HG03280 (cell line): ENCODE data around the gene SP140.
"Not testable (repeated sequence)": the region's sequence is repeated elsewhere in the genome, so short reads cannot be mapped to it uniquely, and the experiment has no call there.

Source experiments
- ATAC-seq: cut with Tn5 transposase; IDR thresholded peaks from one replicate; pipeline ENCODE4 v1.9.1; 2021; ENCODE audit warnings: mild to moderate bottlenecking, moderate library complexity; ENCODE audit not compliant: unreplicated experiment

SP140 gene

DNA sequence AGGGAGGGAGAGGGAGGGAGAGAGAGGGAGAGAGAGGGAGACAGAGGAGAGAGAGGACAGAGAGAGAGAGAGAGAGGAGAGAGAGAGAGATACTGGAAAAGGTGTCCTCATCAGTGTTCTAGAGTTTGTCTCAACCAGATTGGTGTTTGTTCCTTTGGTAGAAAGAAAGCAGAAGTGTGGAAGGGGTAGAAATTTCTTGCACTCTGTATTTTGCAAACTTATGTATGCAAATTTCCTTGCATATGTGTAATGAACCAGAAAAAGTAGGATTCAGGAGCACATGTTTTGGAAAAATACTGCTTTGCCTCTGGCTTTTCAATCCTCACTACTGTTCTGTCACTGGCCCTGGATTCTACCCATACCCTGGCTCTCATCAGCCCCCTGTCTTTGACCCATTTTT is 1.1 kb upstream of the SP140 start:
- ATAC-seq: no peak

DNA sequence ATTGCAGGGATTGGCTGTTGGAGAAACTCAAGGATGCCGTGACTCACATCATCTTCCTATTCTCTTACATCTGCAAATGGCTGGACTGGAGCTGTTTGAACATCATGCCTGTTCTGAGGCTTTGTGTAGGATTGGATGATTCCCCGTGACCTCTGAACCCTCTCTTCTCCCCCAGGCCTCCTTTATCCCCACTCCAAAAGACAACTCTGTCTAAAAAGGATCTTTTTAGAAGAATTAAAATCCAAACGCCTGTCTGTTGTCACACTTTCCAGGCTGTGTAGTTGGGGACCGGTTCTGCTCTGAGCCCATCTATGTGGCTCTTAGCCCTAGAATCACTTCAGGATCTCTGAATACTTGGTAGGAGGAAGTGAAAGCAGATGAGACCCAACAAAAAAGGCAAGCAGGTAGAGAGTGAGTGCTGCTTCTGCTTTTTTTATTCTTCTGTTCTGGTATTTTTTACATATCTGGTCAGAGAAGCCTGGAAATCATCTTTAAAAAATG is 565 bp downstream of the SP140 start:
- ATAC-seq: peak; percentile 67

DNA sequence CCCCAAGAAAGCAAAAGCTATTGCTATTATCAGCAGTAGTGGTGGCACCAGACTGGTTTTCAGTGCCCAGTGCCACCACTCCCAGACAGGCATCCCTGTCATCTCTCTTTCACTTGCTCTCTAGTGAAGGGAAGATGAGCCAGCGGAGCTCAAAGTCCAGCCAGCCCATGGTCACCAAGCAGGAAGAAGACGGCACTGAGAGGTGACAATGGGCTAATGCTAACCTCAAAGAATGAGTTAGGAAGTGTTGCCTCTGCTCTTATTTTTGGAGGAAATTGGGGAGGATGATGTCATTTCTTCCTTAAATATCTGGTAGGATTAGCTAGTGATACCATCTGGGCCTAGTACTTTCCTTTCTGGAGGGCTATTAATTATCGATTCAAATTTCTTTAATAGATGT is 1.7 kb downstream of the SP140 start:
- no peak for ATAC-seq

DNA sequence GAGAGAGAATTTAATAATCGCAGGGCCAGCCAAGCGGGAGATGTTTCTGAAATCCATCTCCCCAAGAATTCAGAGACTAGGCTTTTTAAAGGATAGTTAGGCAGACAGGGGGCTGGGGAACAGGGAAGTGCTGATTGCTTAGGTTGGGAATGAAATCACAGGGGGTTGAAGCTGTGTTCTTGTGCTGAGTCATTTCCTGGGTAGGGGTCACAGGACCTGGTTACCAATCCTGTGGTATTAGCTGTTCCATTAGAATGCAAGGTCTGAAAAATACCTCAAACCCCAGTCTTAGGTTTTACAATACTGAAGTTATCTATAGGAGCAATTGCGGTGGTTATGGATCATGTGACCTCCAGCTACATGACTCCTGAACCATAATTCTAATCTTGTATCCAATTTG is 4.6 kb downstream of the SP140 start:
- no peak for ATAC-seq

DNA sequence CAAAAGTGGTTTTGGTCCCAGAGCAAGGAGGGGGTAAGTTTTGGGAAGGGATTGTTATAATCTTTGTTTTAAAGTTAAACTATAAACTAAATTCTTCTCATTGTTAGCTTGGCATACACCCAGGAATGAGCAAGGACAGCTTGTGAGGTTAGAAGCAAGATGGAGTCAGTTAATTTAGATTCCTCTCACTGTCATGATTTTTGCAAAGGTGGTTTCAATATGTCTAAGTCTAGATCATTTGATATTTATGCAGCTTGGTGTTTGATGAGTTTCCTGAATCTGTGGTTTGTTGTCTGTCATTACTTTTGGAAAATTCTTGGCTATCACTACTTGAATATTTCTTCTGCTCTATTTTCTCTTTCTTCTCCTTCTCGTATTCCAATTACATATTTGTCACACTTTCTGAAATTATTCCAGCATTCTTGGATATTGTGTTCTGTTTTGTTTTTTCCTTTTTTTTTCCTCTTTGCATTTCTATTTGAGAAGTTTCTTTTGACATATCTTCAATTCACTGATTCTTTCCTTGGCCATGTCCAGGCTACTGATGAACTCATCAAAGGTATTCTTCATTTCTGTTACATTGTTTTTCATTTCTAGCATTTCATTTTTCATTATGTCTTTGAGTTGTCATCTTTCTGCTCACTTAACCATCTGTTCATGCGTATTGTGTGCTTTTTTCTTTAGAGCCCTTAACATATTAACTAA is 5.1 kb downstream of the SP140 start:
- ATAC-seq: no peak

DNA sequence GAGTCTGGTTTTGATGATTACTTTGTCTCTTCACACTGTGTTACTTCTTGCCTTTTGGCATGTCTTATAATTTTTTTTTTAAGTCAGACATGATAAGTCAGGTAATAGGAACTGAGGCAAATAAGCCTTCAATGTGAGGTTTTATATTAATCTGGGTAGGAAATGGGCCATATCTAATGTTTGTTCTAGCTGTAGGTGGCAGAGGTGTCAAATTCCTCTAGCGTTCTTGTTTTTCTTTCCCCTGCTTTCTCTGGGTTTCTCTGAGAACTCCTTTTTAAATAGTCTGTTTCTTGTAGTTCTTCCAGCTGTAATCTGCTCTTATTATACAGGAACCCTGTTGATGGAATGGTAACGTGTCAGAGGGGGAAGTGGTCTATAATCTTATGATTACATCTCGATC is 5.7 kb downstream of the SP140 start:
- no peak for ATAC-seq

DNA sequence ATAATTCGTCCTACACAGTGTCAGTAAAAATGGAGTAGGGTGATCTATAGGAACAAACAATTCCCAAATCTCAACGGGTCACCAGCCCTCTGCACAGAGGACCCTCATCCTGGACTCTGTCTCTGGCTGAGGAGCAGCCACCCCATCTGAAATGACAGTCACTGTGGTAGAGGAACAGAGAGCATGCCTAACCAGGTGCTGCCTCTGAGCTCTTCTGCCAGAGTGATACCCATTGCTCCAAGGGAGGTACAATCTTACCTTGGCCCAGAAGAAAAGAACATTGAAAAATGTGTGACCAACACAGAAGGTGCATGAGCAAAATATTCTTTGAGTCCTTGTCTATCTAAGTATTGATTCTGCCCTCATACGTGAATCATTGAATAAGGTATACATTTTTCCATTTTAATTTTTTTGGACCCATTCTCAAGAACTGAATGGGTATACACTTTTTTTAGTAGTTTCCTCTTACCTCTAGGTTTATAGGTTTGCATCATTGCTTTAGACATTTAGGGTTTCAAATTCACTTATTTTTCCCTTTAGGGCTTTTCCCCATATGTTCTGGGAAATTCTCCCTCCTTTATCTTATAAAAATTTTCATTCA is 8.7 kb downstream of the SP140 start:
- no peak for ATAC-seq

DNA sequence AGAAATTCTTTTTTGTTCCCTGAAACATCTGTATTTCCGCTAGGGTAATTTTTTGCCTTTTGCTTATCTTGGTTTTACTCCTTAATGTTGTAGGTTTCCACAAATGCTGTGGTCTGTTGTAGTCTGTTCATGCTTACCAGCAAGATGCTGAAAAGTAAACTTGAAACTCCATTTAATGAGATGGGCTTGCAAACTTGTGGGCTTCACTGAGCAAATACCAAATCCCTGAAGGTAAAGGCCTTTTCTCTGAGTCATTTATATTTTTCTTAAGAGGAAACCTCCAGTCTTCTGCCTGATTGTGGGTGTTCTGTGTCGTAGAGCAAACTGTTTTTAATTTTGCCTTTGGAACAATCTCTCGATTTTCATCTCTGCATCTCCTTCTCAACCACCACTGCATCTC is 9.3 kb downstream of the SP140 start:
- no peak for ATAC-seq

DNA sequence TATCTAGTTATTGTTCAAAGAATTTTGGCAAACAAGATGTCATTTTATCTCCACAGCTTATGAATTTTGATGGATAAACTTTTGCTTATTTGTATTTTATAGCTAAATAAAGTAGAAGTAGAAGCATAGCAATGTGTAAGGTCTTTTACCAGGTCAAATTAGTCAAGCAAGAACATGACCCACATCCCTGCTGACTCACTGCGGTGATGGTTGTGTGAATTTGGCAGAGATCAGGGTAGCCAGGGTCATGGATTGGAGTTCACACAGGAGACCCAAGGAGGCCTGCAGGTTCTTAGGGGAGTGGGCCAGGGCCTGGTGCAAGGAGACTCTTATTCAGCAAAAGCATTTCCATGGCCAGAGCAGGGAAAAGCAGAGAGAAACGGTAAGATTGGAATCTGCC is 18.7 kb downstream of the SP140 start:
- ATAC-seq: no peak

DNA sequence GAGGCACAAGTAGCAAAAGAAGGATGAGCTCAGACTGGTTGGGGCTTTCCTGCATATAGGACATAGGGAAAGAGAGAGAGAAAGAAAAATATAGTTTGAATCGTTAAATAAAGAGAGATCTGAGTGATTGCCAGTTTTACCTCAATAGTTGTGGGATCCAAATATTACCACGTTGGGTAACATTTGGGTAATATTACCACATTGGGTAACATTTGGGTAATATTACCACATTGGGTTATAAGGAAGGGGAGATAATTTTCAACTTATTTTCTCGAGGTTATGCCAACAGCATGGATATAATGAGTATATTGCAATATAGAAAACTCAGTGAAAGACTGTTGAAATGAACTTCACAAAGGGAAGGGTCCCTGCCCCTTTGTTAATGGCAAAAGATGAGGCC is 20.7 kb downstream of the SP140 start:
- ATAC-seq: no peak

DNA sequence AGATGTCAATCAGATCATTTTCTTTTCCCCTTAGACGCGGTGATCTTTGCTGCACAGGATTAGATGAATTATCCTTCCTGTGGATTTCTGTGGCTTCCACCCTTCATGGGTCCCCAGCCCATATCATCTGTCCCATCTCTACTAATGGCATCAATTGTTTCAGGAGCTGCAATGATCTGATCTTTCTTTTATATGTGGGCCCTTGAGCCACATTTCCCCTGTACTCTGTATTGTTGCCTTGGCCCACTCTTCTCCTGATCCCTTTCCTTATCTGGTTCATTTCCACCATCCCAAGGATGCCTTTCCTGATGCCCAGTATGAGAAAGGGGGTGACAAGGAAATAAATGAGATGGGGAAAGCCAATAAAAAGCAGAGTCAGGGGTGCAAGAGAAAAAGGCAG is 24.7 kb downstream of the SP140 start:
- no peak for ATAC-seq

DNA sequence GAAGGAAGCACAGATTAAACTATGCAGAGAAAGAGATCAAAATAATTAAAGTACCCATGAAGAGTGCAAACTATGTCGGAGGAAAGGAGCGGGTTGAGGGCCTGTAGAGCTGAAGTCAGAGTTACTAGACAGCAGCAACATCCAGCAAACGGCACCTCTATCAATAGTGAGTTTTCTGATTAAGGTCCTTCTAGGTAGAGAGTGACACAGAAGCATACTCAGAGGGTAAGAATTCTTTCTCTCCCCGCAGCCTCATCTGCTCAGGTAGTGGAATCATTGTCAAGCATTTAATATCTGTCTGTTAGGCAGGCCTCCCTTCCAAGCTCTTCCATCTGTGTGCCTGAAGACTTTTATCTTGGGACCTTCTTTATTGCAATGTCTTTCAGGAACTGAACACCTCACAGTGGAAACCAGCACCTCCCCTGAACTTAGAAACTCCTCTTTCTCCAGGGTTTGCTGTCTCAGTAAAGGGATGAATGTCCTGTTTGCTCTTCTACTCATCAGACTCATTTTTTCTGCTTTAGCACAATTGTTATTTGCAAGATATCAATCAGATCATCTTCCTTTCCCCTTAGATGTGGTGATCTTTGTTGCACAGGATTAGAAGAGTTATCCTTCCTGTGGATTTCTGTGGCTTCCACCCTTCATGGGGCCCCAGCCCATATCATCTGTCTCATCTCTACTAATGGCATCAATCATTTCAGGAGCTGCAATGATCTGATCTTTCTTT is 28.8 kb downstream of the SP140 start:
- ATAC-seq: no peak

DNA sequence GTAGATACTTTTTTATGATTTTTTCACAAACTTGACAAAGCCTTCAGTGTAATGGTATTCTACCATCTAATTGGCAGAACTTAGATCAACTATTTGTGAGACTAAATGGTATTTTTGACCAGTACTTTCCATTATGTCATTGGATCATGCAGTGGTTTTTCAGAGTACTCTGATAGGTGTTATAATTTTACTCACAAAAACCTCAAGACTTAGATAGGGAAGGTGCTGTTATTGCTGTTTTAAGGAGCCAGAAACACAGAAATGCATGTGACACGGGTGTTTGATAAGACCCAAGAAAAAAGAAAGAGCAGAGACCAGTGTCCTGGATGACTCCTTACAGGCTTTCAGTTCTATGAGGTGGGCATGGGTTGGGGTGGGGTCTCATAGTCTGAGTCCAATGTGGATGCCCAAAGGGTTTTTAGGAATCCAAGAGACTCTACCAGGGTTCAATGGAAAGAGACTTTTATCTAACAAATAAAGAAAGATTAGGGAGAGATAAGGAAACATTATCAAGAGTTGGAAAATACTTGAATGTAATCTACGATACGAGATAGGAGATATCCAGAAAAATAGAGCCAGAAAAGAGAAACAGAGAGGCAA is 31.3 kb downstream of the SP140 start:
- ATAC-seq: no peak

DNA sequence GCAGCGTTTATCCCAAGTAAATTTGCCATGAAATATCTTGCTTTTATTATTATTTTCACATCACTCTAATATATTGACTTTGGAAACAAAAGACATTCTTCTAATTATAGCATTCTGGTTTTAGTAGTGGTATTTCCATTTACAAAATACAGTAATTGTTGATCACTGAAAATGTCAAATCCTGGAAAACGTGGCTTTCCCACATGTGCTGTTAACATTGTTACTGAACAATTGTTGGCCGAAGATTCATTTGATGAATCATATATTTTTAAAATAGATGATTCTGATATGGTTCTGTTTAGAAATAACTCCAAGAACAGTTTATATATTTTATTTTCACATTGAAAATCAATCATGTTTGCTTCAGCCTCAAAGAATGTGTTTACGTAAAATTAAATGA is 32.9 kb downstream of the SP140 start:
- ATAC-seq: no peak

DNA sequence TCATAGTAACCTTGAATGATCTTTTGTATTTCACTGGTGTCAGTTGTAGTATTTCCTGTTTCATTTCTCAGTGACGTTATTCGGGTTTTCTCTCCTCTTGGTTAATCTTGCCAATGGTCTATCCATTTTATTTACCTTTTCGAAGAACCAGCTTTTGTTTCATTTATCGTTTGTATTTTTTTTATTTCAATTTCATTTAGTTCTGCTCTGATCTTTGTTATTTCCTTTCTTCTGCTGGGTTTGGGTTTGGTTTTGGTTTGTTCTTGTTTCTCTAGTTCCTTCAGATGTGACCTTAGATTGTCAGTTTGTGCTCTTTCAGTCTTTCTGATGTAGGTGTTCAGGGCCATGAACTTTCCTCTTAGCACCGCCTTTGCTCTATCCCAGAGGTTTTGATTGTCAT is 36.7 kb downstream of the SP140 start:
- ATAC-seq: no peak

DNA sequence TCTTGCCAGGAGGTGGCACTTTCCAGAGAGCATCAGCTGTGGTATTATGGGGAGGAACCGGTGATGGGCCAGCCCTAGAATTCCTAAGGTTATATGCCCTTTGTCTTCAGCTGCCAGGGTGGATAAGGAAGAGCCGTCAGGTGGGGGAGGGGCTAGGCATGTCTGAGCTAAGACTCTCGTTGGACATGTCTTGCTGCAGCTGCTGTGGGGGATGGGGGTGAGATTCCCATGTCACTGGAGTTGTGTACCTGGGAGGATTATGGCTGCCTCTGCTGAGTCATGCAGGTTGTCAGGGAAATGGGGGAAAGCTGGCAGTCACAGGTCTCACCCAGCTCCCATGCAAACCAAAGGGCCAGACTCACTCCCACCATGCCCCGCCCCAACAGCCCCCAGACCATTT is 39.4 kb downstream of the SP140 start:
- not testable (repeated sequence) for ATAC-seq

DNA sequence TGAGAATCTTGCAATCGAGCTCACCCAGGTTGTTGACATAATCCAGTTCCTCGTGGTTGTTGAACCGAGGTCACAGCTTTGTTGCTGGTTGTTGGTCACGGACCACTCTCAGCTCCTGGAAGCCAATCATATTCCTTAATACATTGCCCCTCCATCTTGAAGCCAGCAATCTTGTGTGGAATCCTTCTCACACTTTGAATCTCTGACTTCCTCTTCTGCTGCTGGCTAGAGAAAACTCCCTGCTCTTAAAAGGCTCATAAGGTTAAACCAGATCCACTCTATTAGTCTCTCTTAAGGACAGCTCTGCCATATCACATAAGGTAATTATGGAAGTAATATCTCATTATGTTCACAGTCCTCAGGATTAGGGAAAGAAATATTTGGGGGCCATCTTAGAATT is 41.1 kb downstream of the SP140 start:
- ATAC-seq: no peak

DNA sequence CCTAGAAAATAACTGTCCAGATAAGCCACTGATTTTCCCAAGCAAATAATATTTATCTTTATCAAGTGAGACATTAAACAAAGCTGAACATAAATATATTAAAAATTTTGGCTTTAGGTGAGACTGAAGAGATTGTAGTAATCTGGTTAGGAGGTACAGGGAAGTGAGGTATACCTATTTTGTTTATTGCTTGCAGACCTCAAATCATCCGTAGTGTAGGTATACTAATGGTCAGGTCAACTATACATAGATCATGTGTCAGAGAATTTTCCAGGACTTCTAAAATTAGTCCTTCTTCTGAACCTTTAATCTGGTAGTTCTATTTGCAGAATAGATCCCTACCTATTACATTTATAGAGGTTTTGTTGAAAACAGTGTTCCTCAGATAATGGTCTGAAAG is 41.5 kb downstream of the SP140 start:
- ATAC-seq: no peak

DNA sequence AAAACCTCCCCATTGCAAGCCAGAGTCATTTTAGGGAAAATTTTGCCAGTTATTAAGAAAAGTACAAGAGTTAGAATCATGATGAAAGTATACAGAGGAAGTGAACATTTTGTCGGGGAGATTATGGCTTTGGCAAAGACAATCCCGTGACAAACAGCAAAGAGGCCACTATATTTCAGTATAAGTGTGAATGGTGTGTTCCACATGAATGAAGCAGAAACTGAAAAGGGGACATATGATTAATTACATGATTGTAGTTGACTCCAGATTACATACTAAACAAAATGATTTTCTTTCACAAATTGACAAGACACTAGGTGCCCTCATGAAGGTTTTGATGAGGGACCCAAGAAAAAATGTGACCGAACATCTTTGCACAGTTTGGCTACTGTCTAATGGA is 42.0 kb downstream of the SP140 start:
- peak; percentile 47 for ATAC-seq

DNA sequence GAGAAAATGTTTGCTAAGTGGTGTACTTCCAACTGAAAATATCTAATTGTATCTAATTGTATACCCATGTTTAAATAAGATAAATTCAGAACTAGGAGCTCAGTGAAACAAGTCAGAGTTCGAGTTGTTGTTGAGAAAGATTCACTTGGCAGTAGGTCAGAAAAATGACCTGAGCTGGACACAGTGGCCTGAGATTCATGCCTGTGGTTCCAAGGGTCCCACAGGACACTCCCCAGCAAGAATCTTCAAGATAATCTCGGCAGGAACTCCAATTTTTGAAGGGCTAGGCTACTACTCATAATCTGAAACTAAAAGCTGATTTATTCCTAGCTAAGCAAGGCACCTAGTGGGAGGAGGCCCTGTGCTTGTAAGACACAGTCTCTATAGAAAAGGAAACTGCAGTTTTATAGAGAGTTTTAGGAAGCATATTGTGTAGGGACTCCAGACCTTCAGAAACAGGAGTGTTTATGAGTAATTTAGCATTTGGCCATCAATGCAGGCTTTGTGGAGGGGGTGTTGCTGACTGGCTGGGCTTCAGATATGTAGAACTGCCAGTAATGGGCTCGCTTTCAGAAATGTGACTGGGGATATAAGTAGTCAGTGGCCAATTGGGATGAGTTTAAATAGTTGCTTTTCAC is 43.2 kb downstream of the SP140 start:
- no peak for ATAC-seq

DNA sequence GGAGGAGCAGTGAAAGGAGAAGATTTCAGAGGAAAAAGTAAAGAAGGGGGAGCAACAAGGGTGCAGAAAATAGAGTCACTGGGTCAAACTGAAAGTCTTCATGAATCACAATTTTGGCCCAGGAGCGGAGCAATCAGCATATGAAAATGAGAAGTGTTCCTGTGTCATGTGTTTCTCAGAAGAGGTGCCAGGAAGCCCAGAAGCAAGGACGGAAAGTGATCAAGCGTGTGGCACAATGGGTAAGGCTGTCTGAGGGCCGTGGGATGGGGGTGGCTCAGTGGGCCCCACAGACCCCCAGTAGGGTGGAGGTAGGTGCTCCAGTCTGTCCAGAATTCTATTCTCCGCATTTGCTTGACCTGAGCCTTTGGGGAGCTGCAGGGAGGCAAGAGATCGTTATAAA is 44.2 kb downstream of the SP140 start:
- no peak for ATAC-seq
